Amygdala (tissue), 56 donors: ENCODE results near the gene CDCA3.
"Not testable (repeated sequence)": the region's sequence is repeated elsewhere in the genome, so short reads cannot be mapped to it uniquely, and the experiment has no call there.

Experiments used
- DNase-seq, 56 donors: peaks; one replicate each; lab custom pipeline; 2025; lab: John Stamatoyannopoulos, UW

The CDCA3 gene

GRCh38 chr12:6873094-6874014 is 22.3 kb upstream of the CDCA3 start, which contains the start of gene SPSB2:
TSS of gene SPSB2 (minus strand) at chr12:6873303. CDS start at chr12:6872901, 402 bp downstream.
- DNase-seq = peak in 55 of 56 donors; percentile 51 to 96 (median 86)

GRCh38 chr12:6872073-6873048 is 21.3 kb upstream of the CDCA3 start:
- DNase-seq = peak in 54 of 56 donors; percentile 20 to 87 (median 60)

DNA sequence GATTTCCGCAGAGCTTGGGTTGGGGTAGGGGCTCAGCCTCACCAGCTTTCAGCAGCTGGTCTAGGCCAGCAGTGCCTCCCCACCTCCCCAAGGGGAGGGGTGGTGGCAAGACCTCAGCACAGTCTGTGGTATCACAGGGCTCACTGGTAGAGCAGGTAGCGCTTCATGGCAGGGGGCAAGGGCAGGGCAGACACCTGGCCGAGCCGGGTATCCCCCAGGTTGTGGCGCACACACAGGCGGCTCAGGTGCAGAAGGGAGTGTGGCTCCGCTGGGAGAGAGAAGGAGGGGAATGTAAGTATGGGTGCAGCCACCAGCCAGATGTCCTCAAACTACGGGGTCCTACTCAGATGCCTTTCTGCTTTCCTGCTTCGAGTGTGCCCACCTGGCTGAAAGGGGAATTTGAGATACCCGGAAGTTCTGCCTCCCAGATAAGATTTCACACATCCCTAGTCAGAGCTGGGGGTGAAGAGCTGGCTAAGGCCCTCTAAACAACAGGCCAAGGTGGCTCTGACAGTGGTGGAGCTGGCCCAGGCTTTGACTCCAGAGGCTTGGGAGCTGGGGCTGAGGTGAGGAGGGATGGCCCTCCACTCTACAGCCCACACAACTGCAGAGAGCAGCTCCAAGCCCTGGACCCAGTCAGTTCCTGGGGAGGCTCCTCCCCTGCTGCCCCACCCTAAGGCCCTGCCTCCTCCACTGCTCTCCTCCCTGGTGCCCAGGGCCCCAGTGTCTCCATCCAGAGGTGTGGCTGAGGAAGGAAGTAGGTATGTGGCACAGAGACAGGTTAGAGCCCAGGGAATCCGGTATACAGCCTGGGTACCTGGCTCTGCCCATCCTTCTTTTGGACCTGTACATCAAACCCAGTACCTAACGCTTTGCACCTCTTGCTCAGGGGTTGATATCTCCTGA is 20.2 kb upstream of the CDCA3 start:
- DNase-seq = peak in 1 of 56 donors; percentile 18

DNA sequence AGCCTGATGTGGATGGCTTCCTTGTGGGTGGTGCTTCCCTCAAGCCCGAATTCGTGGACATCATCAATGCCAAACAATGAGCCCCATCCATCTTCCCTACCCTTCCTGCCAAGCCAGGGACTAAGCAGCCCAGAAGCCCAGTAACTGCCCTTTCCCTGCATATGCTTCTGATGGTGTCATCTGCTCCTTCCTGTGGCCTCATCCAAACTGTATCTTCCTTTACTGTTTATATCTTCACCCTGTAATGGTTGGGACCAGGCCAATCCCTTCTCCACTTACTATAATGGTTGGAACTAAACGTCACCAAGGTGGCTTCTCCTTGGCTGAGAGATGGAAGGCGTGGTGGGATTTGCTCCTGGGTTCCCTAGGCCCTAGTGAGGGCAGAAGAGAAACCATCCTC is 19.2 kb upstream of the CDCA3 start:
- not testable (repeated sequence) for DNase-seq

DNA sequence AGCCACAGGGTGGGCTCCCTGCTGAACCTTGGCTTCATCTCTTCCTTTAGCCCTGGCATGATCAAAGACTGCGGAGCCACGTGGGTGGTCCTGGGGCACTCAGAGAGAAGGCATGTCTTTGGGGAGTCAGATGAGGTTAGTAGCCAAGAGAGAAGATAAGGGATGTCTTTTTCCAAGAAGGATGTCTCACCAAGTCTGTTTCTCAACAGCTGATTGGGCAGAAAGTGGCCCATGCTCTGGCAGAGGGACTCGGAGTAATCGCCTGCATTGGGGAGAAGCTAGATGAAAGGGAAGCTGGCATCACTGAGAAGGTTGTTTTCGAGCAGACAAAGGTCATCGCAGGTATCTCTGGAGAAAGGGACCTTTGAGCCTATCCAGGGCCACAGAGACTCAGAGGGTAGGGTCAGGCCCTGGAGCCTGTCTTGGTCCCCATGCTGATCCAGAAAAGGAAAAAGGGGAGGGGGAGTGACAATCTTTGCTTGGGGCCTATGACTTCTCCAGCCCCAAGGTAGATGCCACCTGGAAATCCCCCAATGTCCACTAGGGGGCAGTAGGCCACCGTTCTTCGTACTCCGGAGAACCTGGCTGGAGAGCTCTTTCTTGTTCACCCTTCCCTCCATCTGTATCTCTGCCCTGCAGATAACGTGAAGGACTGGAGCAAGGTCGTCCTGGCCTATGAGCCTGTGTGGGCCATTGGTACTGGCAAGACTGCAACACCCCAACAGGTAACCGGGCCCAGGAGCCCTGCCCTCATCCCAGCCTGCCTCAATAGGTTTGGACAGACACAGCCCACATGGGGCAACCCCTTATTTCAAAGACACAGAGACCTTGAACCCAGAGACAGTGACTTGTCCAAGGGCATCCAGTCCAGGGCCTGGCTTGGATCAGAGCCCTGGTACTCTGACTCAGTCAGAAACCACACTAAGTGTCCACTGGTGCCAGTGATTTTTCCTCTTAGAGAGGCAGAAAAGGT is 18.2 kb upstream of the CDCA3 start:
- DNase-seq = peak in 50 of 56 donors; percentile 7 to 78 (median 40)

DNA sequence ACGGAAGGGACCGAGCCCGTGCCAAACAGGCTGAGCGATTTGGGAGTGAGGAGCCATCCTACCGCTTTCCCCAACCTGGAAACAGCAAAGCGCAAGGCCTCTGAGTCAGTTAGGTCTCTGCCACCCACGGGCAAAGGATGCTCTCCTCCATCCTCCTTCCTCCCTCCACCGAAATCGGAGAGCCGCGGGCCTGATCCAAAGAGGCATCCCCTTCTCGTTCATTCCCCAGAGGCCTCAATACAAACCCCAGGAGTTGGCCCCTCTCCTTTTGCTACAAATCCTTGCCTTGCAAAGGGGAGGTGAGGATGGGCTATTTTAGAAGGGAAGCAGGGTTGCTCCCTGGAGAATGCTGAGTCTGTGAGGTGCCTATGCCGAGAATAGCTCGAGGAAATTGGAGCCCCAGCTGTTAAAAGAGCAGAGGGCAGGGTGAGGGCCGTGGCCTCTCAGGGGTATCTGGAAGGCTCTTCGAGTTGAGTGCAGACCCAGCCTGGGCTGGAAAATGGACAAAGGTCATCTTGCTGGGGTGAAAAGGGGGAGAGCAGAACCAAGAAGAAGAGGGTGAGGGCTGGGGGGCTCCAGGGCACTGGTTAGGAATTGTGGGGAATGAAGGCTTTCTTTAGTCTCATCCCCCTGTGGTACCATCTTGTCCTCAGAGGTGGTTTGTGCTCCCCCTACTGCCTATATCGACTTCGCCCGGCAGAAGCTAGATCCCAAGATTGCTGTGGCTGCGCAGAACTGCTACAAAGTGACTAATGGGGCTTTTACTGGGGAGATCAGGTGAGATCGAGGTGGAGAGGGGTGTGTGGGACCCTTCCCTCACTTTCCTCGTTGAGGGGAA is 17.3 kb upstream of the CDCA3 start:
- peak in 5 of 56 donors; percentile 33 to 63 (median 56) for DNase-seq

- DNase-seq = peak in 52 of 56 donors; percentile 24 to 89 (median 76)
Observed at GRCh38 chr12:6867413-6868210, 16.5 kb upstream of the CDCA3 start, which contains the start of gene TPI1. TSS of gene TPI1 (plus strand) at chr12:6867531. CDS start at chr12:6867567, 36 bp downstream.

- DNase-seq = peak in 18 of 56 donors; percentile 37 to 78 (median 54)
Observed at GRCh38 chr12:6866920-6867412, 15.9 kb upstream of the CDCA3 start.

GRCh38 chr12:6866163-6866919 is 15.3 kb upstream of the CDCA3 start:
- no peak for DNase-seq

DNA sequence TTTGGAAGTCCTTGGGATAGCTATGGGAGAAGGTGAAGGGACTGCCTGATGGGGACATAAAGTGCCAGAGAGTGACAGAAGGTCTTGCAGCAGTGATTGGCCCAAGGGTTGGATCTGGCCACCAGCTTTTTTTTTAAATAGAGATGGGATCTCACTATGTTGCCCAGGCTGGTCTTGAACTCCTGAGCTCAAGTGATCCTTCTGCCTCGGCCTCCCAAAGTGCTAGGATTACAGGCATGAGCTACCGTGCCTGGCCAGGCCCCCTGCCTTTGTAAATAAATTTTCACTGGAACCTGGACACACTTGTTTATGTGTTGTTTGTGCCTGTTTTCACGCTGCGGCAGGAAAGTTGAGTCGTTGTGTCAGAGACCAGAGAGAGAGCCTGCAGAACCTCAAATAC is 14.2 kb upstream of the CDCA3 start:
- DNase-seq = not testable (repeated sequence)

GRCh38 chr12:6863586-6864321 is 12.7 kb upstream of the CDCA3 start:
- DNase-seq = no peak

GRCh38 chr12:6863033-6863432 is 11.9 kb upstream of the CDCA3 start:
- DNase-seq = no peak

DNA sequence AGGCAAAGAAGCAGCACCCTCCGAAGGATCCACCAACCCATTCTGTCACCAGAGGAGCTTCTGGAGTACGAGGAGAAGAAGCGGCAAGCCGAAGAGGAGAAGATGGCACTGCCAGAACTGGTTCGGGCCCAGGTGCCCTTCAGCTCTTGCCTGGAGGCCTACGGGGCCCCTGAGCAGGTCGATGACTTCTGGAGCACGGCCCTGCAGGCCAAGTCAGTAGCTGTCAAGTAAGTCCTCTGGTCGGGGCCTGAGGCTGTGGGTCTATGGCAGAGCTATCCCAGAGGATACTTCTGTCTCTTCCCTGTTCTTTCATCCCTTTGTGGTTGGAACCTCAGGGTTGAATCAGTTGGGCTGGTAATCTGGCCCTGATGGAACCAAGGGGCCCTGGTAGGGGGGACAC is 10.3 kb upstream of the CDCA3 start:
- no peak for DNase-seq

- no peak for DNase-seq
Observed at GRCh38 chr12:6860942-6861341, 9.9 kb upstream of the CDCA3 start.

DNA sequence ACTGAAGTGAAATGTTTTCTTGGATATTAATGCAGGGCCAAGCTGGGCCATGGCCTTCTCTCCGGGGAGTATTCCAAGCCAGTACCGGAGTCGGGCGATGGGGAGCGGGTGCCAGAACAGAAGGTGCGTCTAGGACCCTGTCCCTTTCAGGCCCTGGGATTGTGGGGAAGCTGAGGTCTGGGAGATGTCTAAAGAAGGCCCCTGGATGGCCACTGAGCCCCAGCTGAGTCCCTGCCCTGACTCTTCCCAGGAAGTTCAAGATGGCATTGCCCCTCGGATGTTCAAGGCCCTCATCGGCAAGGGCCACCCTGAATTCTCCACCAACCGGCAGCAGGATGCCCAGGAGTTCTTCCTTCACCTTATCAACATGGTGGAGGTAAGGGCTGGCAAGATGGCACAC is 9.0 kb upstream of the CDCA3 start:
- DNase-seq = no peak
